ENCODE measurements around the gene CCDC188.

CCDC188 gene

DNA sequence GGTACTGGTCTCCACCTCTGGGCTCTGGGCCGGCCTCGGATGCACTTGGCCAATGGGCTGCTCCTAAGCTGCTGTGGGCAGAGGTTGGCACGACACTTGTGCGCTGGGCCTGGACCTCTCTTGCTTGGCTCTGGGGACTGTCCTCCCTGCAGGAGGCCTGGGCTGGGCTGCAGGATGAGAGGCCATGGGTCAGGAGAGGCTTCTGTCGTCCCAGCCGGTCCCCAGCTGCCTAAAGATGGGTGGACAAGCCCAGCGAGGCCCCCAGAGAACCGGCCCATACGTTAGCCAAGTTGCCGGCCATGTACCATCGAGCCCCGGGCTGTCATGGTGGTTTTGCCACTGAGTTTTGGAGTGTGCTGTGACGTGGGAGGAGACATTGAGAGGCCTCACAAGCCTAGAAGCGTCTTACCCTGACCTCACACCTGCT, 1.6 kb upstream of the CCDC188 start:
- no peaks in the 10 kb centered on the region for H3K4me1 ChIP-seq (ENCODE audit: insufficient read depth, low read length, severe bottlenecking)
- no peaks in the 10 kb centered on the region for H3K9me2 ChIP-seq (ENCODE audit: low read depth, low read length)
- H3F3A ChIP-seq (ENCODE audit: insufficient read depth, low read length) = no peaks in the 10 kb centered on the region
- H3K79me2 ChIP-seq (ENCODE audit: insufficient read depth, low read length) = no peaks in the 10 kb centered on the region
- H3K27ac ChIP-seq (ENCODE audit: low read depth, low read length, poor library complexity, severe bottlenecking) = no peak overlapping the region
- no peak overlapping the region for H3K4me2 ChIP-seq (ENCODE audit: low read length)
- no peaks in the 10 kb centered on the region for H3K9me3 ChIP-seq (ENCODE audit: low read length)
- TF ChIP-seq EZH2 (IDR thresholded peaks at IDR 0.05; ENCODE audit: borderline replicate concordance, low read length) (no peak), CTCF (IDR thresholded peaks at IDR 0.05; ENCODE audit: low read length) (no peak)
- H3K27me3 ChIP-seq (ENCODE audit: insufficient read depth, low read length) = no peaks in the 10 kb centered on the region
- no peak overlapping the region for H3K4me3 ChIP-seq (ENCODE audit: low read depth, low read length, poor library complexity, severe bottlenecking)
- H2AFZ ChIP-seq (ENCODE audit: low read length) = no peak overlapping the region
- no peaks in the 10 kb centered on the region for H3K36me3 ChIP-seq (ENCODE audit: insufficient read depth, low read length)
- H4K20me1 ChIP-seq (ENCODE audit: insufficient read depth, low read length) = no peaks in the 10 kb centered on the region
- no peak overlapping the region for H3K9ac ChIP-seq (ENCODE audit: low read length)

GRCh38 chr22:20151276-20151588, 377 bp upstream of the CCDC188 start:
- H3K36me3 ChIP-seq (ENCODE audit: insufficient read depth, low read length) = no peaks in the 10 kb centered on the region
- no peak overlapping the region for H3K9ac ChIP-seq (ENCODE audit: low read length)
- H3K79me2 ChIP-seq (ENCODE audit: insufficient read depth, low read length) = no peaks in the 10 kb centered on the region
- H3K4me1 ChIP-seq (ENCODE audit: insufficient read depth, low read length, severe bottlenecking) = no peaks in the 10 kb centered on the region
- no peak overlapping the region for H3K4me2 ChIP-seq (ENCODE audit: low read length)
- H3F3A ChIP-seq (ENCODE audit: insufficient read depth, low read length) = no peaks in the 10 kb centered on the region
- H3K9me2 ChIP-seq (ENCODE audit: low read depth, low read length) = no peaks in the 10 kb centered on the region
- H3K27me3 ChIP-seq (ENCODE audit: insufficient read depth, low read length) = no peaks in the 10 kb centered on the region
- no peak overlapping the region for H2AFZ ChIP-seq (ENCODE audit: low read length)
- TF ChIP-seq CTCF (IDR thresholded peaks at IDR 0.05; ENCODE audit: low read length) (no peak), EZH2 (IDR thresholded peaks at IDR 0.05; ENCODE audit: borderline replicate concordance, low read length) (no peak)
- no peak overlapping the region for H3K4me3 ChIP-seq (ENCODE audit: low read depth, low read length, poor library complexity, severe bottlenecking)
- no peaks in the 10 kb centered on the region for H3K9me3 ChIP-seq (ENCODE audit: low read length)
- H3K27ac ChIP-seq (ENCODE audit: low read depth, low read length, poor library complexity, severe bottlenecking) = no peak overlapping the region
- no peaks in the 10 kb centered on the region for H4K20me1 ChIP-seq (ENCODE audit: insufficient read depth, low read length)

GRCh38 chr22:20149257-20150250, 1.3 kb downstream of the CCDC188 start:
- H3F3A ChIP-seq (ENCODE audit: insufficient read depth, low read length) = no peaks in the 10 kb centered on the region
- no peaks in the 10 kb centered on the region for H4K20me1 ChIP-seq (ENCODE audit: insufficient read depth, low read length)
- no peak overlapping the region for H3K4me3 ChIP-seq (ENCODE audit: low read depth, low read length, poor library complexity, severe bottlenecking)
- H3K9me2 ChIP-seq (ENCODE audit: low read depth, low read length) = no peaks in the 10 kb centered on the region
- no peaks in the 10 kb centered on the region for H3K27me3 ChIP-seq (ENCODE audit: insufficient read depth, low read length)
- H3K4me2 ChIP-seq (ENCODE audit: low read length) = no peak overlapping the region
- H3K79me2 ChIP-seq (ENCODE audit: insufficient read depth, low read length) = no peaks in the 10 kb centered on the region
- H3K9ac ChIP-seq (ENCODE audit: low read length) = no peak overlapping the region
- no peak overlapping the region for H3K27ac ChIP-seq (ENCODE audit: low read depth, low read length, poor library complexity, severe bottlenecking)
- no peak overlapping the region for H2AFZ ChIP-seq (ENCODE audit: low read length)
- H3K4me1 ChIP-seq (ENCODE audit: insufficient read depth, low read length, severe bottlenecking) = no peaks in the 10 kb centered on the region
- H3K36me3 ChIP-seq (ENCODE audit: insufficient read depth, low read length) = no peaks in the 10 kb centered on the region
- no peak for TF ChIP-seq CTCF (IDR thresholded peaks at IDR 0.05; ENCODE audit: low read length)
- no peak for TF ChIP-seq EZH2 (IDR thresholded peaks at IDR 0.05; ENCODE audit: borderline replicate concordance, low read length)
- no peaks in the 10 kb centered on the region for H3K9me3 ChIP-seq (ENCODE audit: low read length)

All from OCI-LY1 (cell line).